ENCODE data around the gene CA10. TPM values are rescaled to one million over a fixed set of nuclear protein-coding genes. Genes with fewer than 3 reads are reported as not detected.

The CA10 gene
- total RNA-seq, 1 donor from 2014 or later: not detected

DNA sequence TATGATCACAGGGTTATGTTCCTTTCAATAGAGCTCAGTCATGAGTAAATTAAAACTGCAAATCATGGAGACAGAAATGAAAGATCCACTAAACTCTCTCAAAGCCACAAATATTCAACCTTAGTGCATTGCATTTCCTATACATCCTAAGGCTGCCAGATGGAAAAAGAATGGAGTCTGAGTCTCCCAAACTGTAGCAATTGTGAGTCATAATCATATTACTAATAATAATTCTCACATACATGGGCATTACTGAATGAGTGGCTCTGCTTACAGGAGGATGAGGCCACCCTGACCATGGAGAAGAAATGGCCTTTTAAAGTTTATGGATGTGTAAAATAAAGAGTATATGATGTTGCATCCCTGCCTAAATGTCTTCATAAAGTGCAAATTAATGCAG, 3.2 kb downstream of the CA10 start:
- DNase-seq: no peak
- no peak overlapping the region for H3K27ac Mint-ChIP-seq
- peaks cover 6% of the 10 kb centered on the region for H3K9me3 Mint-ChIP-seq
- intact Hi-C loops (cut with micrococcal nuclease): no loop called here
- no peaks in the 10 kb centered on the region for H3K4me1 Mint-ChIP-seq
- peaks cover 45% of the 10 kb centered on the region for H3K27me3 Mint-ChIP-seq
- no peaks in the 10 kb centered on the region for H3K36me3 Mint-ChIP-seq (ENCODE audit: low read depth)
- no peak overlapping the region for H3K4me3 Mint-ChIP-seq

DNA sequence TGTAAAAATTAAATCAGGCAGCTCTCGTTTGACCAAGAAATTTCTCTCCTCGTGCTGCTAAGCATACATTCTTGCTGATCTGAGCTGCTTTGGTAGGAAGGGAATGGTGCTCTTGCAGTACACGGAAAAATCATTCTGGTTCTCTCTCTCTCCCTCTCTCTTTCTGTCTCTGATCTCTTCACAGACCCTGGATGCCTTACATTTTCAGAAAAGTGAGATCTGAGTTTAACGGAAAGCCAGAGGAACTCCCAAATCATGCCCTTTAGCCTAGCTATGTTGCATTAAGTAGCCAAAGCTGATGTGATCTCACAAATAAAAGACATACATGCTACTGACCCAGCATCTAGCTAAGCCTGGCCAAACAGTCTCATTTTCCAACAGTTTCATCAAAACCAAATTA, 4.0 kb downstream of the CA10 start:
- no peaks in the 10 kb centered on the region for H3K36me3 Mint-ChIP-seq (ENCODE audit: low read depth)
- no peak overlapping the region for H3K4me3 Mint-ChIP-seq
- H3K9me3 Mint-ChIP-seq: peaks cover 3% of the 10 kb centered on the region
- H3K27me3 Mint-ChIP-seq: peaks cover 36% of the 10 kb centered on the region
- peaks cover 2% of the 10 kb centered on the region for H3K4me1 Mint-ChIP-seq
- no peak for DNase-seq
- H3K27ac Mint-ChIP-seq: no peak overlapping the region
- intact Hi-C loops (cut with micrococcal nuclease): no loop called here

DNA sequence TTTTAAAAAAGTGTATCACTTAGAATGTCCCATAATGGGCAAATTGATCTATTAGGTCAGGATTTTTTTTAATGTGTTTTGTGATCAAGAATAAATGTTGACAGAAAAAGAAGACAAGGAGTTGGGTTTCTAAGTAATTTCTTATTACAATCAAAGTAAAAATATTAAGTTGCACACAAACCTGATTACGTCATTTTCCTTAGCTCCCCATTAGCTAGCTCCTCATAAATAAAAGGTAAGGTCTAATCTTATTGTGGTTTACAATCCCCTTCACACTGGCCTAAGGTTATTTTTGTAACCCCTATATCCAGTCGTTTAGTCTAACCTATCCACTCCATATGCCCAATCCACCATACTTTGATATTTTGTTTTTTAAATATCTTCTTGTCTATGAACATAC, 7.6 kb downstream of the CA10 start:
- intact Hi-C loops (cut with micrococcal nuclease): no loop called here
- H3K9me3 Mint-ChIP-seq: peaks cover 3% of the 10 kb centered on the region
- no peak overlapping the region for H3K4me3 Mint-ChIP-seq
- no peaks in the 10 kb centered on the region for H3K36me3 Mint-ChIP-seq (ENCODE audit: low read depth)
- no peak for DNase-seq
- H3K27me3 Mint-ChIP-seq: peaks cover 8% of the 10 kb centered on the region
- H3K4me1 Mint-ChIP-seq: peaks cover 15% of the 10 kb centered on the region
- no peak overlapping the region for H3K27ac Mint-ChIP-seq

DNA sequence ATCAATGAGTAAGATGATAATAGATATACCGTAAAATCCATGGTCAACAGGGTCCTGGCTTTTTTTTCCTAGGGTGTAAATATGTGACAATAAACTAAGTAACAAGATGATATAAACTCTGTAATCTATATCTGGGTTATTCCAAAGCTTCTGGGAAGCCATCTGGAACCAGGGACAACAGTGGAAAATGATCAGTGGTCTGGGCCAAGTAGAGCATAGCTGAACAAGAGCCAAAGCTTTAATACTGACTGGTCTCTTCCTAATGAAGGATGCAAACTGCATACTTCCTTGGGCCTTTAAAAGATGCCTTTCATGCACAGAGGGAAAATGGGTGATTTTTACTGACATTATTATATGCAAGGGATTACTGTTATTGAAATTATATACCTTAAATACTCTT, 8.9 kb downstream of the CA10 start:
- no peak overlapping the region for H3K4me3 Mint-ChIP-seq
- peaks cover 3% of the 10 kb centered on the region for H3K9me3 Mint-ChIP-seq
- H3K27me3 Mint-ChIP-seq: peaks cover 5% of the 10 kb centered on the region
- no peak for DNase-seq
- intact Hi-C loops (cut with micrococcal nuclease): no loop called here
- H3K27ac Mint-ChIP-seq: no peak overlapping the region
- peaks cover 15% of the 10 kb centered on the region for H3K4me1 Mint-ChIP-seq
- no peaks in the 10 kb centered on the region for H3K36me3 Mint-ChIP-seq (ENCODE audit: low read depth)

DNA sequence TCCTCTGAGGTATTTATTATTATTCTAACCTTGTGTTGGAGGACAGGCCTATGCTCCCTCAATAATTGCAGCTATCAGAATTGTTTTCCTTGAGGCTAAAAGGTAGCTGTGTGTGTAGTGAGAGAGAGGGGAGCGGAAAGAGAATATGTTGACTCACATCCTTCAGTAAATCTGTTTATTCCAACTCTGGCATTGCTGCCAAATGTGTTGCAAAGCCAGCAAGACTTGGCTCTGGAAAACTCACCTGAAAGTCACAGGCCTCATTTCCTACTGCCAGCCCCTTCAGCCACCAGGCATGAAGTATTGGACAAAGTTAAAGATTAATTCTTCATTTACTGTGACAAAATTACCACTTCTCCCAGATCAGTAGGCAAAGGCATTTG, 9.6 kb downstream of the CA10 start:
- intact Hi-C loops (cut with micrococcal nuclease): no loop called here
- Mint-ChIP-seq H3K4me1 (peaks cover 15% of the 10 kb centered on the region), H3K36me3 (ENCODE audit: low read depth) (no peaks in the 10 kb centered on the region), H3K27ac (no peak overlapping the region), H3K4me3 (no peak overlapping the region), H3K9me3 (peaks cover 3% of the 10 kb centered on the region), H3K27me3 (no peaks in the 10 kb centered on the region)
- no peak for DNase-seq

DNA sequence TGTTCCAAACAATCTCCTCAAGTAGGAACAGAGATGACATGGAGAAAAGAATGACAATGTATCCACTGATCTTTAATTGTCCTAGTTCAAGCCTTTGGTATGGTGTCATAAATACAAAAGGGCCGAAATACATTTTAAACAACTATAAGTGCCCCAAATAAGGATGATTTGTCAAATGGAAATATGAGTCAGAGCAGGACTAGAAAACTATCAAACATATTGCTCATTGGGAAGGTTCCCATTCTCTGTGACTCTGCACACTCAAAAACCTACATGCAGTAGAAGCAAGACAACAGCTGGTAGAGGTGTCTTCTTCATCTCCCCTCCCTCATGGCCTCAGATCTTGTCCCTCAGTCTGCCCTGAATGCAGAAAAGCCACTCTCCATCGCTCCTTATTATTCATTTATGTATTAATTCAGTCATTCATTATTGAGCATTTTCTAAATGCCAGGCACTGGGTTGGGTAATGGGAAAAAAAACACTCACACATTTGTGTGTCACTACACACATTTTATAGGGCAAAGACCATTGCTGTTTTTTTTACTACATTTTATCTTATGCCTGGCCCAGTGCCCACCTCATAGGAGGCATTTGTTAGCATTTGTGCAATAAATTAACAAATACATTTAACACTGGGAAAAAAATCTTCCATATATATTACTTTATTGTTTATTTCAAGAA, 10.1 kb downstream of the CA10 start:
- H3K4me3 Mint-ChIP-seq: no peak overlapping the region
- no peaks in the 10 kb centered on the region for H3K36me3 Mint-ChIP-seq (ENCODE audit: low read depth)
- intact Hi-C loops (cut with micrococcal nuclease): no loop called here
- H3K27ac Mint-ChIP-seq: peak overlapping the region; percentile 49
- peaks cover 3% of the 10 kb centered on the region for H3K9me3 Mint-ChIP-seq
- DNase-seq: no peak
- H3K27me3 Mint-ChIP-seq: no peaks in the 10 kb centered on the region
- H3K4me1 Mint-ChIP-seq: peaks cover 15% of the 10 kb centered on the region

DNA sequence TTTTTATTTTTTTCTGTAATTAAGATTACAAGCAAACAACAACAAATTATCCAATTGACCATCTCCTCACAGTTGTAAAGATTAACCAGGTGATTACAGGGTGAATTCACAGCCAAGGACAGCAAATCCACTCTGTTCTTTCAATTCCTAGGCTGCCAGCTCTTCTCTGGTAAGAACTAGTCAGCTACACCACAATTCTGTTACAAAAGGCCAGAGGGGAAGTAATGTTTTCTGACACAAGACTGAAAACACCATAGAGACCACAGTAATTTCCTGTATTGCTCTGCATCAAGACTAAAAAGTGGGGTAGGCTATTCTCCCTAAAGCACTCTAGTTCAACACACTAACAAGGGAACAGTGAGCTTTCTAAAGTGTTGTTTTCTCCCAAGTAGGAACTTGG, 10.6 kb downstream of the CA10 start:
- Mint-ChIP-seq H3K27me3 (no peaks in the 10 kb centered on the region), H3K9me3 (peaks cover 3% of the 10 kb centered on the region), H3K4me1 (peaks cover 15% of the 10 kb centered on the region), H3K27ac (peak overlapping the region; percentile 49), H3K4me3 (no peak overlapping the region), H3K36me3 (ENCODE audit: low read depth) (no peaks in the 10 kb centered on the region)
- DNase-seq: peak; percentile 59
- intact Hi-C loops (cut with micrococcal nuclease): no loop called here

DNA sequence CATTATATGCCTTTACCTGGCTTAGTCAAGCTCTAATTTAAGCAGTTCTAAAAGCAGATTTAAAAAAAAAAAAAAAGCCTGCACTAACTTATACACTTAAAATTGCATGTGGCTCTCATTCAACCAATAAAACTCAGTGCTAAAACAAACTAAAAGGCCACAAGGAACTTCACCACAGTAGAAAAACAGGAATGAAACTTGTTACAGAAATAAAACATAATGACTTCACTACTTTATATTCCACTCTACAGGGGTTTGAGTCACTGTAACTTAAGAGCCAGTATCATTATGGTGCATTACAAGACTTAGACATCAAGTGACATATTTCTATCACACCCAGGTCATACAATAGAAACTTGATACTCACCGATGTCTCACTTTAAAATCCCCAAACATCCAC, 11.1 kb downstream of the CA10 start:
- Mint-ChIP-seq H3K36me3 (ENCODE audit: low read depth) (no peaks in the 10 kb centered on the region), H3K27ac (peak overlapping the region; percentile 49), H3K9me3 (peaks cover 3% of the 10 kb centered on the region), H3K4me1 (peaks cover 15% of the 10 kb centered on the region), H3K27me3 (no peaks in the 10 kb centered on the region), H3K4me3 (no peak overlapping the region)
- intact Hi-C loops (cut with micrococcal nuclease): no loop called here
- no peak for DNase-seq

DNA sequence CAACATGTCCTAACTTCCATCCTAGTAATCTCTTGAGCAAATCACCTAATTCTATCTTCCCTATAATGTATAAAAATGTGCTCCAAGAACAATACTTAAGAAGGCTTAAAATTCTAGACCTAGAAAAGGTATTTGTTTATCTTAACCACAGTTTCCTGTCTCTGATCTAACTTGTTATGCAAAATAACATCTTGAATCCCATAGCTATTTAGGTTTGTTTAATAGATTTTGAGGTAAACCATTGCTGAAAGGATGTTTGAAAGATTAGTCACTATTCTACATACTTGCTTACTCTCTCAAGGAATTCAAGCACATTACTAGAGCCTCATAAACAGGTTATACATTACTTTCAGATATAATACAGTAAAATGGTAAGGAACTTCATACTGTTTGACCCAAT, 13.0 kb downstream of the CA10 start:
- H3K27ac Mint-ChIP-seq: no peak overlapping the region
- intact Hi-C loops (cut with micrococcal nuclease): no loop called here
- no peaks in the 10 kb centered on the region for H3K36me3 Mint-ChIP-seq (ENCODE audit: low read depth)
- no peak overlapping the region for H3K4me3 Mint-ChIP-seq
- H3K9me3 Mint-ChIP-seq: peaks cover 3% of the 10 kb centered on the region
- H3K4me1 Mint-ChIP-seq: peaks cover 15% of the 10 kb centered on the region
- DNase-seq: no peak
- H3K27me3 Mint-ChIP-seq: no peaks in the 10 kb centered on the region

DNA sequence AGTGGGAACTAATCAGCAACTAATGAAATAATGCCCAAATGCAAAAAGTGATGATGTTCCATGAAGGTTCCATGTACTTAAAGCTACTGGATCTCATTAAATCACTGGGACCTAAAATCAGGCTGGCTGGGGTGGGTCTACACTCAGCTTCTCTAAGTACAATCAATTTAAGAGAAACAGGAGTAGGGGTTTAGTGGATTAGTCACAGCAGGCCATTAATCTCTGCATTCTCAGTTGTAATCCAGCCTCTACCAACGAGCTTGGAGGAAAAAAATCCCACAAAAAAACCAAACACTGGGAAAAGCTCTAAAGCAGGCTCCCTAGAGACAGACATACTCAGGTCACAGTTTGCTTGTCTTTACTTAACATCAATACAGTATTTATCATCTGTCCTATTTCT, 15.0 kb downstream of the CA10 start:
- Mint-ChIP-seq H3K4me1 (peaks cover 12% of the 10 kb centered on the region), H3K27ac (no peak overlapping the region), H3K27me3 (no peaks in the 10 kb centered on the region), H3K9me3 (no peaks in the 10 kb centered on the region), H3K4me3 (no peak overlapping the region), H3K36me3 (ENCODE audit: low read depth) (no peaks in the 10 kb centered on the region)
- intact Hi-C loops (cut with micrococcal nuclease): no loop called here
- no peak for DNase-seq

DNA sequence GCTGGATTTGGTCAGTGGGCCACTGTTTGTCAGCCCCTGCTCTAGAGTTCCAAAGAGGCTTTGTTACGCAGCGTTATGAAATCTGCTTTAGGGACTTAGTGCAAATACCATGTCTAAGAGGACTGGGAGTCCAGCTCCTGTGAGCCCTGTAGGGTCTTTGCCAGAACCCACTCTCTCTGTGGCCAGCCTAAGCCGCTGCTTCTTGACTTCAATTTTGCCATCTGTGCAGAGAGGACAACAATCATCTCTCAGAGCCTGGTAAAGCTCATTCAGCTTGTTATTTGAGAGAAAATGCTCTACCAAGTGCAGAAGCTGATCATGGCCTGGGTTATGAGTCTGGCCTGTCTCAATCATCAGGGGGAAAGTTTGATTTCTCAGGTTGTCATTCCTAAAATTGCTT, 17.9 kb downstream of the CA10 start:
- intact Hi-C loops (cut with micrococcal nuclease): no loop called here
- Mint-ChIP-seq H3K36me3 (ENCODE audit: low read depth) (no peaks in the 10 kb centered on the region), H3K27ac (no peak overlapping the region), H3K4me1 (no peaks in the 10 kb centered on the region), H3K27me3 (no peaks in the 10 kb centered on the region), H3K4me3 (no peak overlapping the region), H3K9me3 (no peaks in the 10 kb centered on the region)
- no peak for DNase-seq

DNA sequence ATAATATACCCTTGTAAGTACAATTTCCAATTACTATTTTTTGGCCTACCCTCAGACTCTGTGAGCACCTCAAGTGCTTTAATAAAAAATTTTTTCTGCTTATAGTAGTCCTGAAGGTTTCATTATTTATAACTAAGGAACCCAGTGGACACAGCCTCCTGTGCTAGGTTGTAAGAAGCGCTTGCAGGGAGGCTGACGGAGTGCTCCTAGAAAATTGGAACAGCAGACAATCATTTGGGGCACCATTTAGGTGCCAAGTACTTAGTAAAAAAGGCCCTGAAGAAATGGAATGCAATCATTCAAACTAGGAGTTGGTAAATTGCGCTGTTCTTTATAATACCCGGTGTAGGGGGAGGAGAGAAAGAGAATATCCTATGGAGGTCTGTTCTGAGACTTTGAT, 19.8 kb downstream of the CA10 start:
- no peaks in the 10 kb centered on the region for H3K36me3 Mint-ChIP-seq (ENCODE audit: low read depth)
- no peaks in the 10 kb centered on the region for H3K4me1 Mint-ChIP-seq
- H3K9me3 Mint-ChIP-seq: no peaks in the 10 kb centered on the region
- intact Hi-C loops (cut with micrococcal nuclease): no loop called here
- no peaks in the 10 kb centered on the region for H3K27me3 Mint-ChIP-seq
- no peak overlapping the region for H3K27ac Mint-ChIP-seq
- no peak for DNase-seq
- no peak overlapping the region for H3K4me3 Mint-ChIP-seq

DNA sequence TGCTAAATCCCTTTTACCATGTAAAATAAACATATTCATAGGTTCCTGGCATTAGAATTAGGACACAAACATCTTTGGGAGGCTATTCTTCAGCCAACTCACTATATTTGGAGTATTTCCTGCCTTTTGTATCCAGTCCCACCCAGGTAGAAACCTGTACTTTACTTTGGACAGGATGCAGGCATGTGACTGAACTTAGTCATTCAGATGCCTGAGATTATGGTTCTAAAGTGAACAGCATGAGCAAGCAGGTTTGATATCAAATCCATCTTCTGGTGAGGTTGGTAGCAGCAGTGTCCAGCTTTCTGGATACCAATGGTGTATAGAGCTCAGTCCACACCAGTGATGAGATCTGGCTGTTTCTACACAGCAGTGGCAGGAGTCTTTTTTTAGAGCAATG, 20.2 kb downstream of the CA10 start:
- Mint-ChIP-seq H3K36me3 (ENCODE audit: low read depth) (no peaks in the 10 kb centered on the region), H3K4me3 (no peak overlapping the region), H3K4me1 (no peaks in the 10 kb centered on the region), H3K27me3 (no peaks in the 10 kb centered on the region), H3K9me3 (no peaks in the 10 kb centered on the region), H3K27ac (no peak overlapping the region)
- intact Hi-C loops (cut with micrococcal nuclease): no loop called here
- no peak for DNase-seq

DNA sequence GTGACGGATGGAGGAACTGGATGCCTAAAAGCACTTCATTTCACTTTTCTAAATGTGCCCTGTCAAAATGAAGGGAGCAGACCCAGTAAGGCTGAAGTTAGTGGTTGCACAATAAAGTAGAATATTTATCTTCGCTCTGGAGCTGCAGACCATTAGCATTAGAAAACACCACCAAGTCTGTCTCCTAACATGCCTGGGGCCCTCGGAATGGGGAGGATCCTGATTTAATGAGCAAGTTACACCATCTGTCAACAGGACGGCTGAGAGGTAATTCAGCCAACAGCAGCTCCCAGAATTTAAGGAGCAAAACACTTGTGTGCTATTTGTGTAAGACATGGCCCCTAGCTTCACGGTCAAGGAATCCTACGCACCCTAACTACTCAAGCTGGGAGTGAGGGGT, 22.3 kb downstream of the CA10 start:
- no peaks in the 10 kb centered on the region for H3K4me1 Mint-ChIP-seq
- no peaks in the 10 kb centered on the region for H3K9me3 Mint-ChIP-seq
- intact Hi-C loops (cut with micrococcal nuclease): no loop called here
- H3K27me3 Mint-ChIP-seq: no peaks in the 10 kb centered on the region
- DNase-seq: no peak
- H3K36me3 Mint-ChIP-seq (ENCODE audit: low read depth): no peaks in the 10 kb centered on the region
- no peak overlapping the region for H3K27ac Mint-ChIP-seq
- no peak overlapping the region for H3K4me3 Mint-ChIP-seq

DNA sequence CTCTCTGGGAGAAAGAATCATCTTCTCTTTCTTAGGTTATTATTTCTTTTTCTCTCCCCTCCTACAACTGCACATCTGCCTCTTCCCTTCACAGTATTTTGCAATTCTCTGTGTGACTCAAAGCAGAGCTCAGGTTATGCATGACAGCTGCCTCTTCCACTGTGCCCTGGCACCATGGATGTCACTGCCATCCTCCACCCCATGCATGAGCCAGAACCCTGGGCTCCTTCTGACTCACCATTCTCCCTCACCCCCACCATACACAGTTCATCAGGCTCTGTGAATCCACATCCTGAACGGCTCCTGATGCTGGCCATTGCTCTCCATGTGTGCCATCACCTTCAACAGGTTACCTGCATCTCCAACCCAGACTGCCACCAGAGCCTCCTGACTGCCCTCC, 23.9 kb downstream of the CA10 start:
- intact Hi-C loops (cut with micrococcal nuclease): no loop called here
- no peaks in the 10 kb centered on the region for H3K9me3 Mint-ChIP-seq
- no peaks in the 10 kb centered on the region for H3K4me1 Mint-ChIP-seq

More for the DNA sequence above, 23.9 kb downstream of the CA10 start:
- no peak overlapping the region for H3K27ac Mint-ChIP-seq
- no peaks in the 10 kb centered on the region for H3K27me3 Mint-ChIP-seq
- no peak for DNase-seq
- no peaks in the 10 kb centered on the region for H3K36me3 Mint-ChIP-seq (ENCODE audit: low read depth)
- no peak overlapping the region for H3K4me3 Mint-ChIP-seq
